Measurements from ENCODE around the gene TAAR2. TPM values are rescaled to one million over a fixed set of nuclear protein-coding genes. Genes with fewer than 3 reads are reported as not detected.

The TAAR2 gene
- total and polyA plus RNA-seq, 2 of the 8 experiments (the other 6 are each of a cell fraction or from before 2014, with no cell fraction given), result not detected

DNA sequence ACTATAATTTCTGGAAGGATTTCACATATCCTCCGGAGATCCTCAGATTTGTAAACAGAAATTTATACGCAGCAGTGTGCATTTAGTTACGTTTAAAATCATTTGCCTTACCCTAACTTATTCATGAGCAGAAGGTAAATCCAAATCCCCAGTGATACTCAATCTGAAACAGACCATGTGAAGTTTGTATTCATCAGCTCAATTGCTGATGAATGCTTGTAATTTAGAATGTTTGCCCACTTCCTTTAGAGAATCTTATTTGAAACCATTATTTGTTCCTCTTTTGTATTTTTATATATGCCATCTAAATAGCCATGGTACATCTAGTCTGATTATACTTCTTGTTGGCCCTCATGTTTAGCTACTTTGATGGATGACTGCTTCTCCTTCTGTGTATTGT is 19.5 kb upstream of the TAAR2 start:
- Histone ChIP-seq H2BK12ac (ENCODE audit: low read depth, low read length) (no peak overlapping the region), H3K79me1 (ENCODE audit: low read depth, low read length) (no peaks in the 10 kb centered on the region), H3K27me3 (replicated peaks in 1 of 4; ENCODE audit: control insufficient read depth in 3 of 4, extremely low read depth in 1 of 4, insufficient read depth in 3 of 4, low read length in 3 of 4) (no peaks in the 10 kb centered on the region), H2BK20ac (ENCODE audit: low read length) (no peak overlapping the region), H3K4ac (replicated peaks; ENCODE audit: insufficient read length, low read depth, low read length) (no peak overlapping the region), H2AK5ac (ENCODE audit: low read depth, low read length) (no peak overlapping the region), H2AFZ (ENCODE audit: low read length) (no peak overlapping the region), H3K79me2 (ENCODE audit: control insufficient read depth in 1 of 2, insufficient read depth in 2 of 2, low read length in 2 of 2) (no peaks in the 10 kb centered on the region), H4K20me1 (replicated peaks in 1 of 2; ENCODE audit: control insufficient read depth in 1 of 2, insufficient read depth in 2 of 2, low read length in 2 of 2) (no peaks in the 10 kb centered on the region), H3K4me1 (replicated peaks in 1 of 4; ENCODE audit: control insufficient read depth in 3 of 4, insufficient read depth in 4 of 4, low read length in 3 of 4) (no peaks in the 10 kb centered on the region), H3K23ac (ENCODE audit: insufficient read length) (no peak overlapping the region), H3K14ac (ENCODE audit: insufficient read length) (no peak overlapping the region), H3K9ac (replicated peaks in 1 of 4; ENCODE audit: extremely low read depth in 1 of 4, low read depth in 3 of 4, low read length in 3 of 4) (no peak overlapping the region), H3K56ac (replicated peaks; ENCODE audit: insufficient read length, low read depth, low read length) (no peak overlapping the region), H3K18ac (ENCODE audit: extremely low read depth, low read length) (no peak overlapping the region), H3K9me3 (ENCODE audit: insufficient read depth in 2 of 2, low read depth in 1 of 2, low read length in 1 of 2) (no peaks in the 10 kb centered on the region), H2BK15ac (ENCODE audit: low read length) (no peak overlapping the region), H3K4me2 (ENCODE audit: insufficient read depth in 1 of 2, low read depth in 2 of 2, low read length in 2 of 2) (no peak overlapping the region), H2BK120ac (replicated peaks; ENCODE audit: low read depth, low read length) (no peak overlapping the region), H4K5ac (ENCODE audit: insufficient read length, low read depth, low read length) (no peak overlapping the region), H2BK5ac (ENCODE audit: low read depth, low read length) (no peak overlapping the region), H4K91ac (replicated peaks; ENCODE audit: insufficient read length, low read length) (no peak overlapping the region), H4K8ac (ENCODE audit: extremely low read depth, insufficient read depth, low read length) (no peak overlapping the region), H3K23me2 (ENCODE audit: low read depth, low read length) (no peaks in the 10 kb centered on the region), H3K27ac (ENCODE audit: low read depth, low read length) (no peak overlapping the region), H3K4me3 (ENCODE audit: extremely low read depth in 1 of 4, insufficient read depth in 2 of 4, low read depth in 3 of 4, low read length in 4 of 4) (no peak overlapping the region), H3K36me3 (ENCODE audit: control insufficient read depth in 2 of 4, insufficient read depth in 4 of 4, low read length in 3 of 4) (no peaks in the 10 kb centered on the region)
- ChIA-PET POLR2A (ENCODE audit: partially characterized antibody) (no interaction called here), CTCF (ENCODE audit: partially characterized antibody) (interaction anchor here (1.5 kb wide), 1 partner anchor 72 kb away, joined by 3 read pairs; no protein-coding TSS in a partner anchor)
- no peak for FAIRE-seq
- no peak for DNase-seq (ENCODE audit: low read depth in 1 of 2, low spot score in 2 of 2)
- 83% methylated on average over 3 of the region's 3 CpGs; no CpG with 5 or more reads in 1 of the 2 experiments for WGBS, 2 experiments (ENCODE audit: extremely low coverage in 1 of 2, insufficient coverage in 1 of 2, insufficient read length in 1 of 2, insufficient replicate concordance in 2 of 2, low coverage in 1 of 2, low lambda C conversion rate in 2 of 2, missing lambda C conversion rate in 1 of 2)
- TF ChIP-seq SUZ12 (IDR thresholded peaks at IDR 0.05; ENCODE audit: low read length) (no peak), EZH2 (IDR thresholded peaks at IDR 0.05; ENCODE audit: low read depth, low read length, severe bottlenecking) (no peak), GABPA (IDR thresholded peaks at IDR 0.05; ENCODE audit: borderline replicate concordance, insufficient read depth, low read length) (no peak), BACH1 (IDR thresholded peaks at IDR 0.05; ENCODE audit: low read length) (no peak), CHD1 (IDR thresholded peaks at IDR 0.05; ENCODE audit: low read depth, low read length) (no peak), FOSL1 (IDR thresholded peaks at IDR 0.05; ENCODE audit: insufficient read depth, low read depth, low read length) (no peak), PHF8 (conservative IDR thresholded peaks at IDR 0.05; ENCODE audit: low read depth, low read length) (no peak), POLR2AphosphoS5 (IDR thresholded peaks at IDR 0.05; ENCODE audit: low read depth, low read length) (no peak), BRCA1 (IDR thresholded peaks at IDR 0.05; ENCODE audit: low read depth, low read length) (no peak), KDM5A (IDR thresholded peaks at IDR 0.05; ENCODE audit: low read length) (no peak), CHD2 (IDR thresholded peaks at IDR 0.05; ENCODE audit: low read length) (no peak), BCL11A (IDR thresholded peaks at IDR 0.05; ENCODE audit: low read depth in 2 of 2, low read length in 2 of 2) (no peak)
- TF ChIP-seq, protein P1, sequence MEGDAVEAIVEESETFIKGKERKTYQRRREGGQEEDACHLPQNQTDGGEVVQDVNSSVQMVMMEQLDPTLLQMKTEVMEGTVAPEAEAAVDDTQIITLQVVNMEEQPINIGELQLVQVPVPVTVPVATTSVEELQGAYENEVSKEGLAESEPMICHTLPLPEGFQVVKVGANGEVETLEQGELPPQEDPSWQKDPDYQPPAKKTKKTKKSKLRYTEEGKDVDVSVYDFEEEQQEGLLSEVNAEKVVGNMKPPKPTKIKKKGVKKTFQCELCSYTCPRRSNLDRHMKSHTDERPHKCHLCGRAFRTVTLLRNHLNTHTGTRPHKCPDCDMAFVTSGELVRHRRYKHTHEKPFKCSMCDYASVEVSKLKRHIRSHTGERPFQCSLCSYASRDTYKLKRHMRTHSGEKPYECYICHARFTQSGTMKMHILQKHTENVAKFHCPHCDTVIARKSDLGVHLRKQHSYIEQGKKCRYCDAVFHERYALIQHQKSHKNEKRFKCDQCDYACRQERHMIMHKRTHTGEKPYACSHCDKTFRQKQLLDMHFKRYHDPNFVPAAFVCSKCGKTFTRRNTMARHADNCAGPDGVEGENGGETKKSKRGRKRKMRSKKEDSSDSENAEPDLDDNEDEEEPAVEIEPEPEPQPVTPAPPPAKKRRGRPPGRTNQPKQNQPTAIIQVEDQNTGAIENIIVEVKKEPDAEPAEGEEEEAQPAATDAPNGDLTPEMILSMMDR (IDR thresholded peaks at IDR 0.05; ENCODE audit: control extremely low read depth in 1 of 3, insufficient read depth in 1 of 3, low read depth in 1 of 3, low read length in 3 of 3), result no peak
